ENCODE results near the gene DDT.
"Not testable (repeated sequence)": the region's sequence is repeated elsewhere in the genome, so short reads cannot be mapped to it uniquely, and the experiment has no call there.

DDT gene

GRCh38 chr22:23986538-23987178 lies 12.4 kb upstream of the DDT start:
- DNase-seq: not testable (repeated sequence)

- not testable (repeated sequence) for DNase-seq
These were observed 11.8 kb upstream of the DDT start for GRCh38 chr22:23986089-23986488.

GRCh38 chr22:23984430-23984829 lies 10.2 kb upstream of the DDT start:
- no peak for DNase-seq

- DNase-seq: not testable (repeated sequence)
These were observed 6.3 kb upstream of the DDT start for GRCh38 chr22:23980567-23980966.

- not testable (repeated sequence) for DNase-seq
These were observed 5.5 kb upstream of the DDT start, which contains the start of gene GSTT2 for GRCh38 chr22:23979557-23980240. Gene GSTT2, plus strand, starts transcription at chr22:23980134.

GRCh38 chr22:23977304-23977703 lies 3.1 kb upstream of the DDT start:
- not testable (repeated sequence) for DNase-seq

GRCh38 chr22:23974836-23975352 lies 653 bp upstream of the DDT start:
- DNase-seq: not testable (repeated sequence)

- DNase-seq: not testable (repeated sequence)
These were observed 2.3 kb downstream of the DDT start for GRCh38 chr22:23971927-23972326.

GRCh38 chr22:23970816-23971486 lies 3.3 kb downstream of the DDT start:
- no peak for DNase-seq

- no peak for DNase-seq
These were observed 4.0 kb downstream of the DDT start for GRCh38 chr22:23970201-23970641.

- DNase-seq: no peak
These were observed 5.2 kb downstream of the DDT start for GRCh38 chr22:23969071-23969470.

GRCh38 chr22:23966568-23966967 lies 7.7 kb downstream of the DDT start, which contains the start of gene DDTL:
Gene DDTL, plus strand, starts transcription at chr22:23966888. Its CDS starts 27 bp downstream, at chr22:23966915.
- DNase-seq: not testable (repeated sequence)

GRCh38 chr22:23966094-23966493 lies 8.1 kb downstream of the DDT start:
- not testable (repeated sequence) for DNase-seq

GRCh38 chr22:23961084-23961771 lies 13.0 kb downstream of the DDT start, which contains the start of gene GSTT2B:
Gene GSTT2B, minus strand, starts transcription at chr22:23961195. Its CDS starts 64 bp downstream, at chr22:23961131.
- DNase-seq: not testable (repeated sequence)

GRCh38 chr22:23956301-23956900 lies 17.8 kb downstream of the DDT start:
- DNase-seq: peak; percentile 17

- DNase-seq: not testable (repeated sequence)
These were observed 18.4 kb downstream of the DDT start for GRCh38 chr22:23955886-23956285.

GRCh38 chr22:23954991-23955305 lies 19.3 kb downstream of the DDT start:
- DNase-seq: not testable (repeated sequence)

GRCh38 chr22:23954193-23954990 lies 19.8 kb downstream of the DDT start:
- not testable (repeated sequence) for DNase-seq

- DNase-seq: not testable (repeated sequence)
These were observed 20.8 kb downstream of the DDT start for GRCh38 chr22:23953485-23953884.

GRCh38 chr22:23952794-23953405 lies 21.3 kb downstream of the DDT start:
- DNase-seq: not testable (repeated sequence)

GRCh38 chr22:23951383-23951782 lies 22.9 kb downstream of the DDT start:
- DNase-seq: not testable (repeated sequence)
